Measurements from ENCODE around the gene SLAMF9.

DNA sequence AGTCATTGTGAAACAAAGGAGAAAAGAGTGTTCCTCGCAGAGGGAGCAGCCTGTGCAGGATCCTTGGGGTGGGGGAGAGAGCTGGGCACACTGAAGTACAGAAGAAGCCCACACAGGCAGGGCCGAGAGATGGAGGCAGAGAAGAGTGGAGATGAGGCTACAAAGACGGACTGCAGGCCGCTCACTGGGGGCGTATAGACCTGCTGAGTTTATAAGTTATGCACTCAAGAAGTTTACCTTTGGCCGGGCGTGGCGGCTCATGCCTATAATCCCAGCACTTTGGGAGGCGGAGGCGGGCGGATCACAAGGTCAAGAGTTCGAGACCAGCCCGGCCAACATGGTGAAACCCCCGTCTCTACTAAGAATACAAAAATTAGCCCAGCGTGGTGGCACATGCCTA is 7.6 kb upstream of the SLAMF9 start:
- no peak for TF ChIP-seq POLR2A (IDR thresholded peaks at IDR 0.05; ENCODE audit: low read length)
- TF ChIP-seq GATA1 (IDR thresholded peaks at IDR 0.05; ENCODE audit: low read depth, low read length), result no peak
